HG03196 (cell line): ENCODE measurements around the gene AVPI1.

ENCODE experiments used
- ATAC-seq: cut with Tn5 transposase; IDR thresholded peaks from one replicate; pipeline ENCODE4 v1.9.1; 2021; ENCODE audit not compliant: unreplicated experiment

AVPI1 gene, protein sequence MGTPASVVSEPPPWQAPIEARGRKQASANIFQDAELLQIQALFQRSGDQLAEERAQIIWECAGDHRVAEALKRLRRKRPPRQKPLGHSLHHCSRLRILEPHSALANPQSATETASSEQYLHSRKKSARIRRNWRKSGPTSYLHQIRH

GRCh38 chr10:97686962-97687784, at the start of gene AVPI1:
AVPI1 (minus strand) TSS chr10:97687241; CDS start chr10:97679905, 7,336 bp downstream.
- peak; percentile 91 for ATAC-seq

DNA sequence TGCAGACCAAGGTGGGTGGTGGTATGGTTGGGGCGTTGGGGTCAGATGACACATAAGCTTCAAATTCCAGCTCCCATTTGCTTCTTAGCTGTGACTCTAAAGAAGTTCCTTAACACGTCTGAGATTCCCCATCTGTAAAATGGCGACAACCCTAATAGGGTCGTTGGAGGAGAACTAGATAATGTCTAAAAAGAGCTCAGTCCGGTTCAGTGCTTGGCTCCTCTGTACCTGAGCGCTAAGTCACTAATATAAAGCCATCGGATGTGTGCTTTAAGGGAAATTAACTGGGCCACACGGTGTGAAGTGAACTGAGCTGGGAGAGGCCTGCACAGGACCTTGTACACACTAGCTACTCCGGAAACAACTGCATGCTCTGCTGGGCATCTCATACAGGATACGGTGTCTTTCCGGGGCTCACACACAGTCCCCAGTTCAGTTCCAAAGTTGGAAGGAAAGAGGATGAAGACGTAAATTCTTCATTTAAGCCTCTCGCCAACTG, 49.4 kb upstream of the AVPI1 start:
- peak; percentile 24 for ATAC-seq

GRCh38 chr10:97734021-97734420, 47.0 kb upstream of the AVPI1 start:
- ATAC-seq = no peak

DNA sequence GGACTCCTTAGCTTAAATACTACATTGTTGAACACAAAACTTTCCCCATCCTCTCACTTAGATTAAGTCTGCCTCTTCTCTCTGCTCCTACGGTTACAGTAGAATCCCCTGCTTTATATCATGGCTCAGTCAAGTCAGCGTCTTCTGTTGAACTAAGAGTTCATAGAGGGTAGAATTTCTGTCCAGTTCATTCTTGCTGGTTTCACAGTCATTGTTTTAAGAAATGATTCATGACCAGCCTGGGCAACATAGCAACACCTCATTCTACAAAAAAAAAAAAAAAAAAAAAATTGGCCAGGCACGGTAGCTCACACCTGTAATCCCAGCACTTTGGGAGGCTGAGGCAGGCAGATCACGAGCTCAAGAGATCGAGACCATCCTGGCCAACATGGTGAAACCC, 46.2 kb upstream of the AVPI1 start:
- no peak for ATAC-seq

GRCh38 chr10:97732052-97732359, 45.0 kb upstream of the AVPI1 start:
- ATAC-seq = no peak

- no peak for ATAC-seq
These were observed 44.5 kb upstream of the AVPI1 start for GRCh38 chr10:97731346-97732051.

GRCh38 chr10:97729014-97729413, 42.0 kb upstream of the AVPI1 start:
- no peak for ATAC-seq

- no peak for ATAC-seq
These were observed 39.7 kb upstream of the AVPI1 start for GRCh38 chr10:97726636-97727178.

GRCh38 chr10:97724341-97724941, 37.4 kb upstream of the AVPI1 start:
- no peak for ATAC-seq

DNA sequence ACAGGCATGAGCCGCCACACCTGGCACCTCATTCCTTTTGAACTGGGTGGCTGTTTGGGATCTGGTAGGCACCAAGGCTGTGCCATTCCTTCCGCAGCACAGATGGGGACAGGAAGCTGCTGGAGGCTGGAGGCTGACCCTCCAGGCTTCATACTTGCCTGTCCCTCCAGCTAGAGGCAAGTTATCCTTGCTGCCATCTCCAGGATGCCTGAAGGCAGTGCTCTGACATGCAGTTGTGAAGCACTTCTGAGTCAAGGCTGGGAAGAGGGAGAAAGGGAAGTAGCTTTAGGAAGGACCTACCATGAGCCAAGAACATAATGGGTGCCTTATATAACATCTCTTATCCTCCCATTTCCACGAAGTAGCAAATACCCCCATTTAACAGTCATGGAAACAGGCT, 36.0 kb upstream of the AVPI1 start:
- ATAC-seq = no peak

GRCh38 chr10:97721871-97722780, 35.1 kb upstream of the AVPI1 start:
- ATAC-seq = no peak

DNA sequence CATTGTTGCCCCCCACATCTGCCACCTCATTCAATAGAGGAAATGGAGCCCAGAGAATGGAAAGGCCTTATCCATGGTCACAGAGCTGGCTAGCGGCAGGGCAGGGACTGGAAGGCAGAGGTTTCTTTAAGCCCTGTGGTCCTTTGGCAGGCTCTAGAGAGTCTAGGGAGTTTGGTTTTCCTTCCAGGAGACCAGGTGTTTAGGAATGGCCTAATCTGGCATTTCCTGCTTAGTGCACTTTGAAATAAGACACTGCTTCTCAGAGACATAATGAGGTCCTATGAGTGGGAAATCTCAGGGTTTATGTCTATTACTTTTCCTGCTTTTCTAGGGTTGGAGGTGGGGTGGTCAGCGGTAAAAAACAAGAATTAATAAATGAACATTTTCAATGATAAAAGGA, 32.6 kb upstream of the AVPI1 start:
- ATAC-seq = no peak

- no peak for ATAC-seq
These were observed 31.7 kb upstream of the AVPI1 start for GRCh38 chr10:97718659-97719142.

- no peak for ATAC-seq
These were observed 31.1 kb upstream of the AVPI1 start for GRCh38 chr10:97718178-97718577.

DNA sequence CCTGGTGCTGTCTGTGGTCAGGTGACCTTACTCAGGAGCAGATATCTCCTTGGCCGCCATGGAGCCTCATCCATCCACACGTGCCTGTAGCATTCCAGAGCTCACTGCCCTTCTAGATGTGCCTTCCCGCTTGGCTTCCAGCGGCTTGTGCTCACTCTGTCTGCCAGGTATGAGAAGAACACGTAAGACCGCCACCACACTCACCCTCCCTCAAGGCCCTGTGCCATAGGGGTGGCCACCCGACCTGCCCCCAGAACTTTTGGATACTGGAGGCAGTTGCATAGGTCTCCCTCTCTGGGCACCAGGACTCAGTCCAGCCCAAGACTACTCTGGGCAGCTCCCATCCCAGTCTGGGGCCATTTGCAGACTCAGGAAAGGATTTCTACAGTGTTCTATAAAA, 30.6 kb upstream of the AVPI1 start:
- ATAC-seq = no peak

DNA sequence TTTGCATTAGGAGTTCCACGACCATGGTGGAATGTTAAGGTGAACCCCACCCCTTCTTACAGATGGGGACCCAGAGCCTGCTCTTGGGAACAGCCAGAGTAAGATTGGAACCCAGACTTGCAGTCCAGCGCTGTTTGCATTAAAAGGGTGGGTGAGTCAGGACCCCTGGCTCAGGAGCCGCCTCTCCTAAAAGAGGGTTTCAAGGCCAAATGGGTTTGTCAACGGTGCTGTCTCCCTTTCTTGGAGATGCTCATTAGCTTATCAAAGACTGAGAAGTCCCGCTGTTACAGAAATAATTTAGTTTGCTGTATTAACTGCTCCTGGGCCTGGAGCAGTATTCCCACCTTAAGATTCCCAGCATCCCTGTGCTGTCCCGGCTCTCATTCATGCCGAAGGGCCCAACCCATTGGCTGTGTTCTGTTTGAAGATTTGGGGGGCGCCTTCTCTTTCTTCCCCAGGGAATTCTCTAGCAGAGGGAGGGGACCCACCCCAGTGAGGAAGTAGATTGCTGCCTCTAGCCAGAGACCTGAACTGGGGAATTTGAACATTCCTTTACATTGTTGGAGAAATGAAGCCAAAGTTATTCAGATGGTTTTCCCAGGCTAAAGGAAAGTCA, 28.3 kb upstream of the AVPI1 start:
- ATAC-seq = no peak

GRCh38 chr10:97714401-97715258, 27.6 kb upstream of the AVPI1 start:
- ATAC-seq = peak; percentile 20

DNA sequence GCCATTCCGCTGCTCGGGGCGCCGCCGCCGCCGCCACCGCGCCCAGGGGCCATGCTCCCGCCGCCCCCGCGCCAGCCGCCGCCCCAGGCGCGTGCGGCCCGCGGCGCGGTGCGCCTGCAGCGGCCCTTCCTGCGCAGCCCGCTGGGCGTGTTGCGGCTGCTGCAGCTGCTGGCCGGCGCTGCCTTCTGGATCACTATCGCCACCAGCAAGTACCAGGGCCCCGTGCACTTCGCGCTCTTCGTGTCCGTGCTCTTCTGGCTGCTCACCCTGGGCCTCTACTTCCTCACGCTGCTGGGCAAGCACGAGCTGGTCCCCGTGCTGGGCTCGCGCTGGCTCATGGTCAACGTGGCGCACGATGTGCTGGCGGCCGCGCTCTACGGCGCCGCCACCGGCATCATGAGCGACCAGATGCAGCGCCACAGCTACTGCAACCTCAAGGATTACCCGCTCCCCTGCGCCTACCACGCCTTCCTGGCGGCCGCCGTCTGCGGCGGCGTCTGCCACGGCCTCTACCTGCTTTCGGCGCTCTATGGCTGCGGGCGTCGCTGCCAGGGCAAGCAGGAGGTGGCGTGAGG, 26.9 kb upstream of the AVPI1 start:
- peak; percentile 75 for ATAC-seq
